ENCODE measurements around the gene TWIST1. TPM values are rescaled to one million over a fixed set of nuclear protein-coding genes. Genes with fewer than 3 reads are reported as not detected.

Gene TWIST1
- 0.19 and 1.8 TPM in 2 replicates for total RNA-seq

DNA sequence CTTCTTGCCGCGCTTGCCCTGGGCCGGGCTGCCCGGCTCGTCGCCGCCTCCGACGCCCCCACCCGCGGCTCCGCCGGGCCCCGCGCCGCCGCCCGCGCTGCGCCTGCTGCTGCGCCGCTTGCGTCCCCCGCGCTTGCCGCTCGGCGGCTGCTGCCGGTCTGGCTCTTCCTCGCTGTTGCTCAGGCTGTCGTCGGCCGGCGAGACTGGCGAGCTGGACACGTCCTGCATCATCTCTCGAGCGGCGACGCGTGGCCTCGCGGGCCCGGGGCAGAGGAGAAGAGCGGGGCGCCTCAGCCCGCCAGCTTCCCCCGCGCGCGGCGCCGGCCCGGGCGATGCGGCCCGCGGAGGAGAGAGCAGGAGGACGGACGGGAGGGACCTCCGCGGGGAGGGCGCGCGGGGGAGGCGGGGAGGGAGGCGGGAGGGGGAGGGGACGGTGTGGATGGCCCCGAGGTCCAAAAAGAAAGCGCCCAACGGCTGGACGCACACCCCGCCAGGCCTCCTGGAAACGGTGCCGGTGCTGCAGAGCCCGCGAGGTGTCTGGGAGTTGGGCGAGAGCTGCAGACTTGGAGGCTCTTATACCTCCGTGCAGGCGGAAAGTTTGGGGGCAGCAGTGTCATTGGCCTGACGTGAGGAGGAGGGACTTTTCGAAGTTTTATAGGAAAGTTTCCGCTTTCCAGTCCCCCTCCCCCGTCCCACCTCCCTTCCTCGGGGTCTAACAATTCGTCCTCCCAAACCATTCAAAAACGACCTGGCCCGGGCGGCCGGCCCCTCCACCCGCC, at the start of gene TWIST1:
Gene TWIST1 (minus strand): TSS at position 546 of the 779 bp plus-strand sequence. CDS start 315 bp downstream, at position 231.
- no peak for DNase-seq (ENCODE audit: extremely low read depth, low read depth, low spot score)

DNA sequence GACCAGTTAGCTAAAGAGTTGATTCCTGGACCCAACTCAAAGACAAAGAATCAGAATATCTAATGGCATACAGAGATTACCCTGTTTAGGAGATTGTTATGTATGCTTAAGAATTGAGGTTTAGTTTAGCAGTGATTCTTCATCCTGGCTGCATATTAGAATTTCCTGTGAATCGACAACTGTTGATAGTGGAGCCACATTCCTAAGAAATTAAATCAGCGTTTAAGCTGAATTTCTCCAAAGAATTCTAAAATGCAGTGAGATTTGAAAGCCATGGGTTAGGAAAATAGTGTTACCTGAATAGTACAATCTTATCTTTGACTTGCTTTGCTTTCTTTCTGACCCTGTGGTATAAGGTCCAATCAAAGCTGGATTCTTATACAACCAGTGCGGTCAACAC, 44.2 kb upstream of the TWIST1 start:
- no peak for DNase-seq (ENCODE audit: extremely low read depth, low read depth, low spot score)

DNA sequence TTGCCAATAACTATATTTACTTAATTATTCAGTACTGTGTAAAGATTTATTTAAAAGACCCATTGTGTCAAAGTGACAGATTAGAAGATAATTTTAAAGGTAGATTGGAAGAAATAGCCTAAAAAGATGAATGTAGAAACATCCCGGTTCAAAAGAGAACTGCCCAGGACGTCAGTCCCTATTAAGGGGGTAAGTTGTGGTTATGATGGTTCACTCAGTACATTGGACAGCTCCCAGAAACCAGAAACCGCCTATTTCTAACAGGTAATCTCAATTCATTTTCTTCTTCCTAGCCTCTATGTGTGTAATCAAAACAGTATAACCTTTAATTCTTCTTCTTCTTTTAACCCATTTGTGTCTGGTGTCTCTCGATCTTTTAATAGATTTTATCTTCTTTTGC, 29.3 kb upstream of the TWIST1 start:
- DNase-seq (ENCODE audit: extremely low read depth, low read depth, low spot score), result no peak

DNA sequence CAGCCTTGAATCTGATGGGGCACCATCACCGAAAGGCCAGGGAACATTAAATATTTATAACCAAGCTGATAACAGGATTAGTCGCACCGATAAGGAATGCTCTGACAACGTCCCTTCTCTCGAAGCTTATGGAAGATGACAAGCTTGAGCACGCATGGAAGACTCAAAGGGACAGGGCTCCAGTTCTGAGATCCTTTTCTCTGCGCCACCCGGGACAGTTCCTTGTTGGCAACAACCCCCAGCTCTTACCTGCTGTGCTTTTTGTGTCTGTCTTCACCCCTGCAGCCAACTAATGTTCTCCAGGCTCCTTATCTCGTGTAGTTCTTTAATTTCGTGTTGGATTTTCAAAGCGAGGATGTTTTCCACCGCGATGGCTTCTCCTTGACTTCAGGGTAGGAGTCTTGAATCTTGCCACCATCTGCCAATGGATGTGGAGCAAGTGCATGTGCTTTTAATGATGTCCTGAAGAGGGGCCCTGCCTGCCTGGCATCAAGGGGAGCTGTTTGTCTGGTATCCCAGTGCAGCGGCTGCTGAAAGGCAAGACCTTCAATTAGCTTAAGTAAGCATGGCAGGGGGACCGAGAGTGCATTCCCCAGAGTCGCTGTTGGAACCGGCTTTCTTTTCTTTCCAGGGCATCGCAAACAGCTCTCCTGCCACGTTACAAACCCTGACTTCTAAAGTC, 28.1 kb upstream of the TWIST1 start:
- DNase-seq (ENCODE audit: extremely low read depth, low read depth, low spot score), result no peak

DNA sequence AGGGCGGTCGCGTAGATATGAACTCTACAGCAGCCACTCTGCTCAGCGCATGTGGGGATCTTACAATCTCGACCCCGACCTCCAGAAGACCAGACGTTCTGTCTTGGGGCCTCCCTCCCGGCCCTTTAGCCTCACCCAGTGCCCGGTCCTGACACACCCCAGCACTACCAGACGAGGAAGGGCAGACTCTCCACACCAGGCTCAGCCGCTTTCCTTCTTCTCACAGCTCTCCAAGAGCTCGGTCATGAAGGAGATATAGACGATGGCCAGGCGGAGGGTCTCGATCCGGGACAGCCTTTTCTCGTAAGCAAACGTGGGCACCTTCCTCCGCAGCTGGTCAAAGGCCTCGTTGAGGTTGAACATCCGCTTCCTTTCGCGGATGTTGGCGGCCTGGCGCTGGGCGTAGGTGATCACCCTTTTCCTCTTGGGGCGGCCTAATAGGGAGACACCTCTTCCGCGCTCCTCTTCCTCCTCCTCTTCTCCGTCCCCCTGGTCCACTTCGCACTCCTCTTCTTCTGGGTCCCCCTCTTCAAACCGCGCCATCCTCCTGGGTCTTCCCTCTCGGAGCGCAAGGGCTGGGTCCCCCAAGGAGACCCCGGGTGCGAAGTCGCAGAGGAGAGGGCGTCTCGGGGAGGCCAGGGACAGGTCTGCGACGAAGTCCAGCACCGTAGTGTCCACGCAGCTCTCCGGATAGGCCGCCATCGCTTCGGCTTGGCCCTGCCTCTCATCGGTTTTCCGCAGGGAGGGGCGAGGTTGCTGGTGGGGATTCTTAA, 27.4 kb upstream of the TWIST1 start, which contains the start of gene FERD3L:
Gene FERD3L (minus strand): TSS at position 761 of the 773 bp plus-strand sequence. CDS start 59 bp downstream, at position 702.
- DNase-seq (ENCODE audit: extremely low read depth, low read depth, low spot score), result no peak

DNA sequence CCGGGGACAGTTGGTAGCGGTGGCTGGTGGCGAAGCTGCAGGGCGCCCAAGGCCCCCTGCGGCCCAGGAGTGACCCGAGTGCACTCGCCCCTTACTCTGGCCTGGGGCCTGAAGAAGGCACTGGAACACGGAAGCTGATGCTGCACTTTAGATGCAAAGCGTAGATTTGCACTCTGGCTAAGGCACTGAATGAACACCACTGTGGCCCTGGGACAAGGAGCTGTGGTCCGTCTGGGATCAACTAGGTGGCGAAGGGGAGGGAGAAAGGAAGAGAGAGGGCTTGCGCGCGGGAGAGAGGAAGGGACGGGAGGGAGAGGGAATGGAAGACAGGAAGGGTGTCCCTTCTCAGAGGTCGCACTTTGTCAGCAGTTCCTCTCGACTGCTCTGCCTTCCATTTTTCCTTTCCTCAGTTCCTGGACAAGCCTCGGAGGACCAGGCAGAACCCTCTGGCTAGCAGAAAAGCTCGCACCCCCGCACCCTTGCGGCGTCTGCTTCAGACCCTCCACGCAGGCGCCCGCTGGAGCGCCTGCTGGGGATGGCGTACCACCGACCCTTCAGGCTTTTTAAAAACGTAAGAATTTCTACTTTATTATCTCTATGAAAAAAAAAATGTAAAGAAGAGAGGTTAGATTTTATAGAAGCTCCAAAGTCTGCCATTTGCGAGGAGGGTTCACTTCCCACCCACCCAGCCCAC, 26.6 kb upstream of the TWIST1 start:
- DNase-seq (ENCODE audit: extremely low read depth, low read depth, low spot score), result no peak

DNA sequence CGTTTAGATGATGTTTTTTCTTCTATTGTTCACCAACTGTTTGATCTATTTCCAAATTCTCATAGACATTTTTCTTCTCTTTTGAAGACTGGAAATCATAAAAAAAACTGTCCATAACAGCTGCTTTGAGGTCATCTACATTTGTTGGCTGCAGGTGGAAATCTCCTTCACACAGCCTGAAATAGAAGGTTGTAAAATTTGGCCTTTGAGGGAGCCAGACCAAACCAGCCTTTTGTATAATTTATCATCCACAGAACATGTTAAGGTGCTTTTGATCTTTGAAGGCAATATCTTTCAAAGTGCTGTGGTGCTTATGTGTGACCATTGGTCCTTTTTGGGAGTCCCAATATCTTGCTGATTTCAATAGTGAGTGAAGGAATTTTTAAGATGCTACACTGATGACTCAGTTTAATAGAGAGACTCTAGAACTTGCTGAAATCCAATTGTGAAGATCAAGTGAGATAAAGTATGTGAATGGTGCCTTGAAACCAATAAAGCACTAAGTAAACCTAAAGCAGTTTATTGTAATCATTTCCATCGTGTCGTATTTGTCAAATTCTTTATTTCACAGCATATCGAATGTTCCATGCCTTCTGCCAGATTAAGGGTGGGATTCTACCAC, 22.4 kb upstream of the TWIST1 start:
- no peak for DNase-seq (ENCODE audit: extremely low read depth, low read depth, low spot score)

DNA sequence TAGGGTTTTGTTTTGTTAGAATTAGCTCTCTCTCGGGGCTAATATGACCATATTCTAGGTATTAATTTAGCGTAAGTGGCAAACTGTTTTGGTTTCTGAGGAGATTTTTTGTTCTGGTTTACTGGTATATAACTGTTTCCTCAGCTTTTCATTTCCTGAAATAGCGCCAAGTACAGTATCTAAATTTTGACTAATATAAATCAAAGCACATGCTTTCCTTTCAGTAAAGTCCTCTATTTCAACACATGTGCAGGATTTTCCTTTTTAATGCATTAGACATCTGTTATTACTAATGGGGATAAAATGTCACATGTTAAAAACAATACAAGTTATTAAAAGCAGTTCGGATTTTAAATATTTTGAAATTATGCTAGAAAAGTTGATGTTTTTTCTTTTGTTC, 16.4 kb upstream of the TWIST1 start:
- DNase-seq (ENCODE audit: extremely low read depth, low read depth, low spot score), result no peak

DNA sequence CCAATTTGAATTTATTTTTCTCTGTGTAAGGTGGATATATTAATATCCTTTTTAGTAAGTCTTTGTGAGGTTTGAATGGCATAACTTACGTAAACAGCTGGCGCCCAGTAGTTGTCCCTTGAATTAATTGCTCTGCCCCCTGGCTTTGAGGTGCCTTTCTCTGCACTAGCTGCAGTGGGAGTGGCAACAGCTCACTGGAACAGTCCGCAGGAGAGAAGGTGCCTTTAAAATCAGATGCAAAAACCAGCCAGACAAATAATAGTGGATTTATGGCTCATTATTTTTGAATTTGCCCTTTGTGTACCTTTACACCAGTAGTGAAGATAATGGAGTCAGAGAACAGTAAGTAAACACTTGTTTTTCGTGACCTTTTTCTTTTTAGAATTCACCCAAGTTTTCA, 16.0 kb upstream of the TWIST1 start:
- no peak for DNase-seq (ENCODE audit: extremely low read depth, low read depth, low spot score)

DNA sequence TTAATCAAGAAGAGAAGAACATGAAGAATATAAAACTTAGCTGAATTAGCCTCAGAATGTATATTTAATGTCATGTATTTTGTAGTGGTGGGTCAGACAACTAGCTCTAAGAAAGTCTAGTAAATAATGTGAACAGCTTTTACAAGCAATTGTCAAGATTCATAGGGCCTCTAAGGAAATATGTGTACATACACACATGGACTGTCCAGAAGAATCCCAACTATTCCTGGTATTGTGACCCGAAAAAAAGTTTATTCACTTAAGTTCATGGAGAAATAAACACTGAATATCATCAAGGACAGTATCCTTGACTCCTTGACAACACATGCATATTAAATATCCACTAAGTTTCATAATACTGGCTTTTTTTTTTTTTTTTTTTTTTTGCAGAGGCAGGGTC, 11.4 kb upstream of the TWIST1 start:
- DNase-seq (ENCODE audit: extremely low read depth, low read depth, low spot score), result no peak

DNA sequence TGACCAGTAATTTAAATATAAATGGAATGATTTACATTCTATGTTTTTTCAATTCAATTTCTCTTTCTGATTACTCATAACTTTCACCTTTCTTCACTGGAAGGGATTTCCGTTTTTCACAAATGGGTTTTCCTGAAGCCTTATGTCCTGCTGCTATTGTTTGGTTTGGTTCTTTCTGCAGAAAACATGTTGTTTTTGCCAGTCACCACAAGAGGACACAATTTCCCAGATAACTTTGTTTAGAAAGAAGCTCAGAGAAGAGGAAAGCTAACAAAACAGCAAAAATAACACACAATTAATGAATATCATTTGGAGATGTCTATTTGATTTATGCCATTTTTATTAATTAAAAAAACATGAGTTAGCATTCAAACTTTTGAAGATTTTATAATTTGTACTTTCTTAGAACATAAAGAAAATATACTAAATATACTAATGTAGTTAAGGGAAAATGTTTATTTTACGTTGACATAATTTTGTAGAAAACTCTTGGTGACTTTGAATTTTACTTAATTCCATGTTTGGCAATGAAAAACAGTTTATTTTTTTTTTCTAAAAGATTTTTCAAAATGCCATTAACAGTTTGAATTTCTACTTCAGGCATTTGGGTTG, 4.6 kb upstream of the TWIST1 start:
- peak; percentile 25 for DNase-seq (ENCODE audit: extremely low read depth, low read depth, low spot score)

DNA sequence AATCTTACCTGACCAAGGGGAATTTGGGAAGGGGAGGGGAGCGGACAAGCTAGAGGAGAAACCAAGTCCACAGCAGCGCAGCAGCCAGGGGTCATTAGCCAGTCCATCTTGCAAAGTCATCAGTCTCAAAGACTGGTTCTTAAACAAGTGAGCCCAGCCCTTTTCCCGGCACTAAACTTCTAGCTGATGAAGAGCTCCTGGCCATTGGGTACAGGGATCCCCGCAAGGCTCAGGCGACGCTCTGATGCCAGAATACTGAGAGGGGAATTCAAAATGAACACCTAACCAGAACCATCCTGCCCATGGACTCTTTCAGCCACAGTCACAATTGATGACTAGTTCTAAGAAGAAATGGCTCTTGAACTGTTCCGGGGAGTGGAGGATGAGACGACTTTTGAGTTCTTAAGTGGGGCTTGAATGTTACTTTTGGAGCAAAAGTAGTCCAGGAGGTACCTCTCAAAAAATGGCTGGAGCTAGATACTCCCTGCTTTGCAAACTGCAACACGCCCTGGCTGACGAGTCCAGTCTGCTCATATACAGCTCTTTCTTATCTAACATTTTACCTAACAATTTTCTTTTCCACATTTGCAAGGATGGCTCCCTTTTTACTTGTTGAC, 2.5 kb upstream of the TWIST1 start:
- no peak for DNase-seq (ENCODE audit: extremely low read depth, low read depth, low spot score)

DNA sequence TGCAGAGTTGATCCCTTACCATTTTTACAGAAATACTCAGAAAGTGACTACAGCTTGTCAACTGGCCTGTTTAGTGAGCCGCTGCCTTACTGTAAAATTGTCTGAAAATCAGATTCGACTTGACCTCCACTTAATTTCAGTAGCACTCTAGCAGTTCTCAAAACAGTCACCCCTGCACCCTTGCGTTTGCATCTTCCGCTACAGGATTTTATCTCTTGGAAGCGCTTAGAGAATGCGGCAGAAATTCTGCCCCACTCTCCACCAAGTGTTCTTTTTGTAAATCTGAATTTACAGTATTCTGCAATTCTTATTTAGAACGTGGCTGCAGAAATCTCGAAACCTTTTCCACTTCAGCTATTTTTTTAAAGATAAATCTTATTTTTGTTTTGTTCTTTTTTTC, 1.9 kb upstream of the TWIST1 start:
- DNase-seq (ENCODE audit: extremely low read depth, low read depth, low spot score), result no peak

DNA sequence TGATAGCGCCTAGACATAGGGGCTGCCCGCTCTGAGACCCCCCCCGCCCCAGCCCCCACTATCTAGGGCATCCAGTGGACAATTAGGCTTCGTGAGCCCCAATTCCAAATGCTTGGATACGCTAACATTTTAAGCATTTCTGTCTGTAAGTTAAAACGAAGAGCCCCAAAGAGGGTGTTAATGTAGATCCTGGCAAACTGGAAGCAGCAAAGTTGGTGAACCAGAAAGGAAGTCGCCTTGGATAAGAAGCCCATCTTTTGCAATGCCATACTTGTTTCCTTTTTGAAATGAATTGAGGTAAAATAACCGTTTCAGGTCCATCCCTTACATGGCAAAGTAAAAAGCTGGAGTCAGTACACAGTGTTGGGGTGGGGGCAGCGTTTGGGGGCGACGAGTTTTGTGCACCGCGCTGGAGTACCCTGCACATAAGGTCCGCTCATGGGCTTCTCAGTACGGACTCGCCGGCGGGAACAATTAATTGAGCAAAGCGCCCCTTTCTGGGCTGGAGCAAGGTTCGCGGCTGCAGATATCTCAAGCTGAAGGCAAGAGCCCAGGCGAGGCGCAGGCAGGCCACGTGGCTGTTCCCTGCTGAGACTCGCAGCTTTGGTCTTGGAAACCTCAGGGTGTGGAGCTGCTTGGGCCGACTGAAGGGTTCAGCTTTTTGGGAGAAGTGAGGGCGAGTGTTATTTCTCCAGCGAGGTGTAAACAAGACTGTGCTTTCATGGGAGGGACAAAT, 1.4 kb upstream of the TWIST1 start:
- DNase-seq (ENCODE audit: extremely low read depth, low read depth, low spot score), result no peak

DNA sequence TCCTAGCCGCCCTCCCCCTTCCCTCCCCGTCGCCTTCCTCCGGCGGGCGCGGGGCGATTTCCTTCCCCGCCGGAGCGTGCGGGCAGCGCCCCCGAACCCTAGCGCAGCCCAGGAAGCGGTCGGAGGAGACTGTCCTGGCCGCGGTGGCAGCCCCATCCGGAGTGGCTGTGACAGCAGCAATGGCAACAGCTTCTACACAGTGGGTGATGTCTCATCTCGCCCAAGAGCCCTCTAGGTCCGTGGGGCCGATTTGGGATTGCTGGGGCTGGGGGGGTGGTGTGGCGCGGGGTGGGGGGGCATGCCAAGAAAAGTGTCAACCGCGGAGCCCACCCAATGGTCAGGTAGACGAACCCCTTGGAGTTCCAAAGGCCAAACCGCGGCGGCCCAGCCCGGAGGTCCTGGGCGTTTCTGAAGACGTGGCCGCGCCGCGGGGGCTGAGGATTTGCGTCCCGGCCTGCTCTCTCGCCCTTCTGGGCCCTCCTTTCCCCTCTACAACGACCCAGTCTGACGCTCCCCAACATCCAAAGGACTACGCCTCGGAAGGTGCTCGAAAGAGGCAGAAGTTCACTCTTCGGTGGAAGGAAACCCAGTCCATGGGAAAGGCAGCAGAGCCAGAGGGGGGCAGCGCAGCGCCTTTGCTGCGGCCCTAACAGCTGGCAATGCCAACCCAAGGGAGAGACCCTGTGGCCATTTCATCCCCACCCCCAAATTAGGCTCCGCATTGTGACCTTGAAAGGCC, 603 bp upstream of the TWIST1 start:
- DNase-seq (ENCODE audit: extremely low read depth, low read depth, low spot score), result no peak

DNA sequence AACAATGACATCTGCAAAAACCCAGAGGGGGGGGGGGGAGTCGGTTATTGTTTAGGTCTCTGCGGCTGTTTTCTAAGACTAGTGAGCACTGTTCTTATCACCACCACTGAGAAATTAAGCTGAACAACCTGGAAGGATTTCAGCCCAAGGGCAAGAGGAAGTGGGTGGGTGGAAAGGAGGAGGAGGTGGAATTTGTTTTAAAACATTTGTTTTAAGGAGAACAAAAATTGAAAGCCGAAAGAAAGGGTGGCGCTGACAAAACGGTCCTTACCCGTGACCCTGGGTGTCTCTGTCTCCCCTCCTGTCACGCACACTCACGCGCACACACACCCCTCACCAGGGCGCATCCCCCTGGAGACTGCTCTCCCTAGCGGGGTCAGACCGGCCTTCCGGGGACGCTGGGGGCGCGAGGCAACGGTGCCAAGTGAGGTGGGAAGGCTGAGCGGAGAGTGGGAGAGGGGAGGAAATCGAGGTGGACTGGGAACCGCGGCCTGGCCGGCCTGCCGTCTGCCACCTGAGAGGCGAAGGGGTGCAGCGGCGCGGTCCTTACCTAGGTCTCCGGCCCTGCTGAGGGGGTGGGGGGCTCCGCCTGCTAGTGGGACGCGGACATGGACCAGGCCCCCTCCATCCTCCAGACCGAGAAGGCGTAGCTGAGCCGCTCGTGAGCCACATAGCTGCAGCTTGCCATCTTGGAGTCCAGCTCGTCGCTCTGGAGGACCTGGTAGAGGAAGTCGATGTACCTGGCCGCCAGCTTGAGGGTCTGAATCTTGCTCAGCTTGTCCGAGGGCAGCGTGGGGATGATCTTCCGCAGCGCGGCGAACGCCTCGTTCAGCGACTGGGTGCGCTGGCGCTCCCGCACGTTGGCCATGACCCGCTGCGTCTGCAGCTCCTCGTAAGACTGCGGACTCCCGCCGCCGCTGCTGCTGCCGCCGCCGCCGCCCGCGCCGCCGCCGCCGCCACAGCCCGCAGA, 1.0 kb downstream of the TWIST1 start:
- no peak for DNase-seq (ENCODE audit: extremely low read depth, low read depth, low spot score)

DNA sequence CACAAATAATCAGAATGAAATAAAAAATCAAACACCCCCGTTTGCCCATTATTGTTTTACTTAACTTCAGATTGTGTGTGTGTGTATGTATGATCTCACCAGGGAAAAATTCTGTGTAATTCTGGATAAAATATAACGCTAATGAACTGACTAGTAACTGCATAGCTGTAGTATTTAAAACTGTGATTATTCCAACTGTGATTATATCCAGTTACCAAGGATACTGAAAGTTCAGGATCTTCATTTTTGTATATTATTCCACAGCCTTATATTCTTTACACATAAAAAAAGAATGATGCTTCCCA, 2.9 kb downstream of the TWIST1 start:
- no peak for DNase-seq (ENCODE audit: extremely low read depth, low read depth, low spot score)

Data from glomerular endothelial cell (primary cell).